HG03342 (cell line): Measurements from ENCODE around the gene KCNE4.

ENCODE experiments used
- ATAC-seq: cut with Tn5 transposase; IDR thresholded peaks from one replicate; pipeline ENCODE4 v1.9.1; 2021; ENCODE audit warnings: mild to moderate bottlenecking, moderate library complexity; ENCODE audit not compliant: unreplicated experiment

Gene KCNE4

DNA sequence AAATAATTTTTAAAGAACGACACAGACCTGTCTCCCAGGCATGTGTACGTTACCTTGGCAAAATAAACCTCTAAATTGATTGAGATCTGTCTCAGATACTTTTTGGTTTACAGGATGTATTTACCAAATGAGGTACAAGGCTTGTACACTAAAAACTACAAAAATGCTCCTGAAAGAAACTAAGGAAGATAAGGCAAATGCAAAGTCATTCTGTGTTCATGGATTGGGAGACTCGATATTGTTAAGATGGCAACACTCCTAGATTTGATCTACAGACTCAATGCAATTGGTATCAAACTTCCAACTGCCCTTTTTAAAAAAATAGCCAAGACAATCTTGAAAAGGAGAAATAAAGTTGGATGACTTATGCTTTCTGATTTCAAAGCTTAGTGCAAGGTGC, 11.5 kb upstream of the KCNE4 start:
- no peak for ATAC-seq

- no peak for ATAC-seq
Observed at GRCh38 chr2:223041527-223042109, 10.4 kb upstream of the KCNE4 start.

DNA sequence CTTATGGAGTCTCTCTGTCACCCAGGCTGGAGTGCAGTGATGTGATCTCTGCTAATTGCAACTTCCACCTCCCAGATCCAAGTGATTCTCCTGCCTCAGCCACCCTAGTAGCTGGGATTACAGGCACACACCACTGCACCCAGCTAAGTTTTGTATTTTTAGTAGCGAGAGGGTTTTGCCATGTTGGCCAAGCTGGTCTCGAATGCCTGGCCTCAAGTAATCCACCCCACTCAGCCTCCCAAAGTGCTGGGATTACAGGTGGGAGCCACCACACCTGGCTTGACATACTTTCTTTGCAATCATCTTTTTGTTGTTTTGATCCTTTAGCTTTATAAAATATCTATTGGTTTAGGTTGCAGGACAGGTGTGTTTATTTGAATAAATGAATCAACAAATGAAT, 9.7 kb upstream of the KCNE4 start:
- no peak for ATAC-seq

GRCh38 chr2:223042704-223043118, 9.3 kb upstream of the KCNE4 start:
- ATAC-seq: no peak

DNA sequence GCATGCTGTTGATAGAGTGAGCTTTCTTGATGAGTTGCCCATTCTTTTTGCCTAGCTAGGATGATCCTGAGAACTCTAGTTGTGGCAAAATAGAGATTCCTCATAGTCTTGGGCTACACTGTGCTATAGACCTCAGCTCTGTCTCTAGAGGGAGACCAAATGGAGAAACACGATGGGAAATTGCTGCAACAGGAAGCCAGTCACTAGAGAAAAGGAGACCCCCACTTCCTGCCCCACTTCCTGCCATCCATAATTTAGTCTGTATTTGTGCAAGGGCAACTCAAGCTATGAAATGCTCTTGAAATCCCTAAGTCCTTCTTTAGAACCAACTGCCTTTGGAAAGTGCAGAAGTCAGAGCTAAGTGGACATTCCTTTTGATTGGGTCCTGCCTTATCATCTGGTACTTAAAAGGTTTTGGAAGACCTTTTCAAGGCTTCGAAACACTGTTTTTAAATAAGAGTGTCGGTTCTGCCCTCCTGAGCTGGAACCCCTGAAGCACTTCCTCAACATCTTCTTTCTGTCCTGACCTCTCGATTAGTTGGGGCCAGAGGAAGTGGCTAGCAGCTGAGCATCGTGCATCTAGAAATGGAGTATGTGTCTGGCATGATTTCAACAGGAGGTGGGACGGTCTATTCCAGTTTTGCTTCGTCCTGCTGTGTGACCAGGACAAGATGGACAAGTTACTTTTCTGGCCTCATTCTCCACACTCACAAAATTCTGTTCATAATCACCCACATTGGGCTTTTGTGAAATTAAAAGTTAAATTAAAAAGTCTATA, 8.6 kb upstream of the KCNE4 start:
- ATAC-seq: no peak

- no peak for ATAC-seq
Observed at GRCh38 chr2:223044092-223044836, 7.7 kb upstream of the KCNE4 start.

- no peak for ATAC-seq
Observed at GRCh38 chr2:223044916-223045700, 6.9 kb upstream of the KCNE4 start.

- ATAC-seq: no peak
Observed at GRCh38 chr2:223046470-223047040, 5.4 kb upstream of the KCNE4 start.

DNA sequence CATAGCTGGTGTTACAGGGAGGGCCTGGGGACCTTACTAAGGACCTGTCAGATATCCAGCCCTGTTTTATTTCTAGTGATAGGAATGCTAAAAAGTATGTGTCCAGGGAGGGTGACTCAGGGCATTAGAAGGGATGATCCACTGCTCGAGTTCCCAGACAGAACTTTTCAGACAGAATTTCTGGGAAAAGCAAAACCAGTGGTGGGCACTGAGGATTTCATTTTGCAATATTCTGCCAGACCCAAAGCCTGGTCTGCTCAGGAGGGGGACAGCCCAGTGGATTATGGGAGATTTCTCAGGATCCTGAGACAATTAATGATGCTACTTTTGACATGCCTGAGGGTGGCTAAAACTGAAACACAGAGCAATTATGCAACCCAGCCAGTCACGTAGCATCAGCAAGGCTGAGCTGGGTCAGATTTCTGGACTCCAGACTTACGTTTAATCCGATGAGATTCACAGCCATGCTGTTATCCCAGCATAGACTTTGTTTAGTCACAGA, 4.7 kb upstream of the KCNE4 start:
- no peak for ATAC-seq

DNA sequence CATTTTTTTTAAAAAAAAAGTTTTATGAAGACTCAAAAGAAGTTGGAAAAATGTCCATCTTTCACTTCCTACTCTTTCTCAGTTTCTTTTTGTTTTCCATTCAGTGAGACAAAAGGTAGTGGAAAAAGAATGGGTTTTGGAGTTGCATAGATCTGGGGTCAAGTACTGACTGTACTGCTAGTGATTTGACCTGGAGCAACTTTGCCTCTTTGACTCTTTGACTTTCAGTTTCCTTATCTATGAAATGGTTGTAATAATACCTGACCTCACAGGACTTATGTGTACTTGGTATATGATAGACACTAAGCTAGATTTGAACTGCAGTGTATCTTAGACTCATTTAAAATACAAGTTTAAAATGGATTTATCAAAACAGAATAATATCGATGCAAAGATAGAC, 3.5 kb upstream of the KCNE4 start:
- ATAC-seq: peak; percentile 78

- no peak for ATAC-seq
Observed at GRCh38 chr2:223049356-223049755, 2.6 kb upstream of the KCNE4 start.

GRCh38 chr2:223050188-223050587, 1.8 kb upstream of the KCNE4 start:
- no peak for ATAC-seq

DNA sequence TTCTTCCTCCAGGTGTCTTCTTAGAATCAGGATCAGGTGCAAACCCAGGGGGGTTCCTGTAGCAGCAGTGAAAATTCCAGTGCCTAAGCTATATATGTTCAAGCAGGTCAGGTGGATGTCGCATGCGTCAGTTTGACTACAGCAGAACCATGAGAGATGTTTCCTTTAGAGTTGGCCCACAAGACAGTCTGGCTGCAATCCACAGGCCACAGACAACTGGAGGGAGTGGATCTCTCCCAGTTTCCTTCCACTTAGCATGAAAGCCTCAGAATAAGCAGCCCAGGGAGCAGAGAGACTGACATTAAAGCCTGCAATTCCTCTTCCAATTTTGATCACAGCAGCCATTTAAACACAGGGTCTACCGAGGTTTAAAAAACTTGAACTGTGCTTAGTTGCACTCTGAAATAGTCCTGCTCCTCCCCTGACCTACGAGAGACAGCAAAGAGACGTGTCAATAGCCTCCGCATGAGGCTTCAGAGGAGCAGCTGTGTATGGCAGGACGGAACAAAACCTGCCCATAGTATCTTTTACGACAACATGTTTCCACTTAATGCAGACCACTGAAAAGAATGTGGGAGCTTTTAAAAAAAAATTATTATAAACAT, 988 bp upstream of the KCNE4 start:
- ATAC-seq: no peak

DNA sequence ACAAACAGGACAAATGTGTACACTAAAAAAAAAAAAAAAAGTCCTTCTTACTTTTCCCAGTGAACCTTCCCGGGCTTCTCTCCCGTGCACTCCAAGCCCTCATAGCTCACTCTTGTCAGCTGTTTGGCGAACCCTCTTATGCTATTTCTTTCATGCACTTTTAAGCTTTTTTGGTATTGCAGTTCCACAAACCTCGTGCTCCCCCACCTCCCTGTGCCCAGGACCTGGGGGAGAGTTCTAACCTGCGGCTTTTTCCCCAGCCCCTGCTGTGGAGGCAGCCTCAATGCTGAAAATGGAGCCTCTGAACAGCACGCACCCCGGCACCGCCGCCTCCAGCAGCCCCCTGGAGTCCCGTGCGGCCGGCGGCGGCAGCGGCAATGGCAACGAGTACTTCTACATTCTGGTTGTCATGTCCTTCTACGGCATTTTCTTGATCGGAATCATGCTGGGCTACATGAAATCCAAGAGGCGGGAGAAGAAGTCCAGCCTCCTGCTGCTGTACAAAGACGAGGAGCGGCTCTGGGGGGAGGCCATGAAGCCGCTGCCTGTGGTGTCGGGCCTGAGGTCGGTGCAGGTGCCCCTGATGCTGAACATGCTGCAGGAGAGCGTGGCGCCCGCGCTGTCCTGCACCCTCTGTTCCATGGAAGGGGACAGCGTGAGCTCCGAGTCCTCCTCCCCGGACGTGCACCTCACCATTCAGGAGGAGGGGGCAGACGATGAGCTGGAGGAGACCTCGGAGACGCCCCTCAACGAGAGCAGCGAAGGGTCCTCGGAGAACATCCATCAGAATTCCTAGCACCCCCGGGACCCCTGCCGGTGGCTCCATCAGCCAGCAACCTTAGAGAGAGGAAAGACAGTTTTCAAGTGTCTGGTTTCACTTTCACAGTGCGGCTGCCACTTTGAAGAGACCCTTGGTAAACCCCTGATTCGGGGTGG, 826 bp downstream of the KCNE4 start:
- ATAC-seq: no peak

DNA sequence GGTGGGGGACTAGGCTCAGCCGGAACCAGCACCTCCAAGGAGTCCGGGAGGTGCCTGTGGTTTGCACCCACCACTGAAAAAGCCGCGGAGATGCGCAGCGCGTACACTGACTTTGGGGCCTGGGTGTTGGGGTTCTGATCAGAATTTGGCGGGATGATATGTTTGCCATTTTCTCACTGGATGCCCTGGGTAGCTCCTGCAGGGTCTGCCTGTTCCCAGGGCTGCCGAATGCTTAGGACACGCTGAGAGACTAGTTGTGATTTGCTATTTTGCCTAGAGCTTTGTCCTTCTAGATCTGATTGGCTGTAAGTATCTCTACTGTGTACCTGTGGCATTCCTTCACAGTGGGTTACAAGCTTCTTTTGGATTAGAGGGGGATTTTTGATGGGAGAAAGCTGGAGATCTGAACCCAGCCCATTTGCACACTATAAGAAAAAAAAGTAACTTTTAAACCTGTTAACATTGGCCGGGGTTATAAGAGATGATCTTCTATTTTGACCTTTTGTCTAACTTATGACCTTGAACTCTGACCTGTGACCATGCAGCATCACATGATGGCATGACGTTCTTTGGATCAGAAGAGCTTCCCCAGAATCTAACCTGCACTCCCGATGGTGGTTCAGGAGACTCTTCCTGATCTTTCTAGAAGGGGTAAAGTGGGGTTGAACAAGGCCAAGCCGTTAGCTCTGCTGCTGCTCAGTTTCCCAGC, 1.6 kb downstream of the KCNE4 start:
- ATAC-seq: no peak

- ATAC-seq: no peak
Observed at GRCh38 chr2:223054193-223054781, 2.3 kb downstream of the KCNE4 start.

- no peak for ATAC-seq
Observed at GRCh38 chr2:223055140-223055539, 3.1 kb downstream of the KCNE4 start.

DNA sequence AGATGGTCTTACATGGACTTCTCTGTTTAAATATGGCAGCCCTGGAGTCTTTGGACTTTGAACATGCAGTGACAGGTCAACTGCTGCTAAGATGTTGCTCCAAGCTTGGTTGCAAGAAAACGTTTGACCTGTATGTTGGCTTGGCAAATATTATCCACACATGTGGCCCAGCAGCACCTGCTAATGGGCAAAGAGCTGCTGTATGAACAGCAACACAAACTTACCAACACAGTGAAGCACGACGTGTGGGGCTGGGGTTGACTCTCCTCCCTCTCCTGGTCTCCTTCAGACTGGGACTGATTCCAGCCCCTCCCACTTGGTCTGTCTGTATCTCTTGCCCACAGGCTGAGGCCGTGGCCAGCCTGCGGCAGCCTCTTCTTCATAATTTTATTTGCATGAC, 3.8 kb downstream of the KCNE4 start:
- no peak for ATAC-seq
